GM18909 (cell line): ENCODE results near the gene MGAT2.
"Not testable (repeated sequence)": the region's sequence is repeated elsewhere in the genome, so short reads cannot be mapped to it uniquely, and the experiment has no call there.

Source experiments
- ATAC-seq: cut with Tn5 transposase; IDR thresholded peaks from one replicate; pipeline ENCODE4 v1.9.1; 2021; ENCODE audit warnings: mild to moderate bottlenecking; ENCODE audit not compliant: unreplicated experiment, poor library complexity

MGAT2 gene

DNA sequence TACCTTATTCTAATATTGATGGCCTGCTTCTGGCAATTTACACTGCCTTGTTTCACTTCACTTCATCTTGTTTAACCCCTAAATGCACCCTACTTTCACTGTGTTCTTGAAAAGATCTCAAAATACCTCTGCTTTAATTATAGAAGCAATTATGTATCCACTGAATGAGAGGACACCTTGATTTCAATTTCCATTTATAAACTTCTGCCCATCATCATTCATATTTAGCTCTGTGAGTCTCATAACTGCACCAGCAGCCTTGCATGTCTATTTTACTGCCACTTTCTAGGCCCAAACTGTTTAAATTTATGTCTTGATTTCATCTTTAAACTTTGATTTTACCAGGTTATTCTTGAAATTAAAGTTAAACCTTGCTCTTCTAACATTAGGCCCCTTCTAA is 21.6 kb downstream of the MGAT2 start:
- ATAC-seq = no peak

DNA sequence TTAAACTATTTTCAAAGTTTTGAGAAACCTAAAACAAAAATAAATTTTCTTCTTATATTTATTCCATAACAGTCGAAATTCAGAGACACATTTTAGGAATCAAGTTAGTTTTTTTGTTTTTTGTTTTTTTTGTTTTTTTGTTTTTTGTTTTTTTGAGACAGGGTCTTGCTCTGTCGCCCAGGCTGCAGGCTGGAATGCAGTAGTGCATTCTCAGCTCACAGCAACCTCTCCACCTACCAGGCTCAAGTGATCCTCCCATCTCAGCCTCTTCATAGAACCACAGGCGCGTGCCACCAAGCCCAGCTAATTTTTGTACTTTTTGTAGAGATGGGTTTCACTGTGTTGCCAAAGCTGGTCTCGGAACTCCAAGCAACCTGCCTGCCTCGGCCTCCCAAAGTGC is 32.9 kb downstream of the MGAT2 start:
- no peak for ATAC-seq

DNA sequence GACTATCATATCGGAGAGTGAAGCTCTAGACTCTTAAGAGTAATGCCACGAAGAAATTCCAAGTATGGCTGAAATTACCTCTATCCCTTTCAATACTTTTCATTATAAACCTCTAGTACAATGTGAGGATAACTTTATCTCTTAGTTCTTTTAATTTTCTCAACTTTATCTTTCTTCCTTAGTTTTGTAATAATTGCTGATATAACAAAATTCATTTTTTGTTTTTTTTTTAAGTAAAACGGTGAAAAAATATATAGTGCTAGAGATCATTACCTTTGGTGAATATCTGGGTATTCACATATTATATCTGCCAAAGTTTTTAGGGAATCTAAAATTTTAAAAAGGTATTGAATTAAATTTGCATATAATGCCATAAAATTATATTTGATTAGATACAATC is 33.9 kb downstream of the MGAT2 start:
- ATAC-seq = no peak

DNA sequence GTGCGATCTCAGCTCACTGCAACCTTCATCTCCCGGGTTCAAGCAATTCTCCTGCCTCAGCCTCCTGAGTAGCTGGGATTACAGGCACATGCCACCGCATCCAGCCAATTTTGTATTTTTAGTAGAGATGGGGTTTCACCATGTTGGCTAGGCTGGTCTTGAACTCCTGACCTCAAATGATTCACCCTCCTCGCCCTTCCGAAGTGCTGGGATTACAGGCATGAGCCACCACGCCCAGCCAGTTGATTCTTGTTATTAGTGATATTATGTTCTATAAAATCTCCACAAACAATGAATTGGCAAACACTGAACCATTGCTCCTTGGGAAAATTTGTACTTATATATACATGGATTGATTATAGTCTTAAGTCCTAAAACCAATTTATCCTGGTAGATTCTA is 36.9 kb downstream of the MGAT2 start:
- ATAC-seq = not testable (repeated sequence)

DNA sequence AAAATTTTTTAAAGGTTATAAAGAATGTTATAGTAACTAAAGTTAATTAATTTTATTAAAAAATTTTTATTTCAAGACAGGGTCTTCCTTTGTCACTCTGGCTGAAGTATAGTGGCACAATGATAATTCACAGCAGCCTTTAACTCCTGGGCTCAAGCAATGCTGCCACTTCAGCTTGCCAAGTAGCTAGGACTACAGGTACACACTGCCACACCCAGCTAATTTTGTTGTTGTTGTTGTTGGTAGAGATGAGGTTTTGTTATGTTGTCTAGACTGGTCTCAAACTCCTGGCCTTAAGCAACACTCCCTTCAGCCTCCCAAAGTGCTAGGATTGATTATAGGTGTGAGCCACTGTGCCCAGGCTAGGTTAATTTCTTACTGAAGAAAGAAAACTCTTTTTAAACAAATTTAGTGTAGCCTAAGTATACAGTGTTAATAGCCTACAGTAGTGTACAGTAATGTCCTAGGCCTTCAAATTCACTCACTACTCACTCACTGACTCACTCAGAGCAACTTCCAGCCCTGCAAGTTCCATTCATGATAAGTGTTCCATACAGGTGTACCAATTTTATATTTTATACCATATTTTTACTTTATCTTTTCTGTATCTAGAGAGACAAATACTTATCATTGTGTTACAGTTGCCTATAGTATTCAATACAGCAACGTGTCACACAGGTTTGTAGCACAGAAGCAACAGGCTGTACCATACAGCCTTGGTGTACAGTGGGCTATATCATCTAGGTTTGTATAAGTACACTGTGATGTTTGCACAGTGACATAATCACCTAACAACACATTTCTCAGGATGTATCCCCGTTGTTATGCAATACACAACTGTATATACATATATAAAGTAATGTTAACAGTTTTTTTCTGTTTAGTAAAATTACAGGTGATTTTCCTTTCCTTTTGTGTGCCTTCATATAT is 39.2 kb downstream of the MGAT2 start:
- ATAC-seq = no peak

DNA sequence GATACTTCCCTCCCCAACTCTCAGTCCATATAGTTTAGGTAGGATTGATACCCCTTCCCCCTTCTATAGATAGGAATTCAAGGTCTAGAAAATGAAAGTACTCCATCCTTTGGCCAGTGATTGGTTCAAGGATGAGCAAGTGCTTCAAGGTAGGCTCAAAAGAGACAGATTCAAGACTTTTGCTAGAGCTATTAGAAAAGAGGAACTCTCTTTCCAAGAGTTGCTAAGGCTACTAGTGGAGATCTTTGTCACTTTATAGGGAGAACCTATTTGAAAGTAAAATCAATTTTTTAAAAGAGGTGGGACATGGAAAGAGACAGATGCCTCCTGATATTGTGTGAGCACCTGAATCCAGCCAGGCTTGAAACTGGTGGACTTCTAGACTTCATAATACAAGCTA is 49.9 kb downstream of the MGAT2 start:
- no peak for ATAC-seq
